GM08714 (cell line): Measurements from ENCODE around the gene RNF213.

Experiments used
- H3K4me3 ChIP-seq: fragments of 200-500 bp; sonication (Bioruptor generic); 2 replicates; pipeline ENCODE4 v1.5.1; 2014; ENCODE audit warnings: mild to moderate bottlenecking, low read length, inconsistent platforms
- ZNF274 ChIP-seq: IDR thresholded peaks from 2 replicates; pipeline ENCODE4 v1.6.1; 2012; ENCODE audit warnings: mild to moderate bottlenecking, low read depth, low read length

Gene RNF213

DNA sequence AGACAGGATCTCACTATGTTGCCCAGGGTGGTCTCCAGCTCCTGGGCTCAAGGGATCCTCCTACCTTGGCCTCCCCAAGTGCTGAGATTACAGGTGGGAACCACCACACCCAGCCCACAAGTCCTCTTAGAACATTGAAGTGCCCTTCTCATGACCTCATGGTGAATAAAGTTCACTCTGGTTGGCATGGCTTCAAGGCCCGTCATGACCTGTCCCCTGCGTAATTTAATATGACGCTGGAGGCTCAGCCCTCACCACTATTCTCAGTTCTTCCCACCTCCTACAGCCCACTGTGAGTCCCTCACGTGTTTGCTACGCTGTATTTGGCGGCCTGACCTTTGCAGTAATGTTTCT lies 156.3 kb downstream of the RNF213 start:
- TF ChIP-seq ZNF274, result no peak
- no peak overlapping the region for H3K4me3 ChIP-seq

- TF ChIP-seq ZNF274, result no peak
Observed at GRCh38 chr17:80418589-80418988, 157.9 kb downstream of the RNF213 start.

GRCh38 chr17:80419255-80419654 lies 158.6 kb downstream of the RNF213 start:
- TF ChIP-seq ZNF274, result no peak
- no peak overlapping the region for H3K4me3 ChIP-seq

More at GRCh38 chr17:80418589-80418988, 157.9 kb downstream of the RNF213 start:
- H3K4me3 ChIP-seq, result no peak overlapping the region

DNA sequence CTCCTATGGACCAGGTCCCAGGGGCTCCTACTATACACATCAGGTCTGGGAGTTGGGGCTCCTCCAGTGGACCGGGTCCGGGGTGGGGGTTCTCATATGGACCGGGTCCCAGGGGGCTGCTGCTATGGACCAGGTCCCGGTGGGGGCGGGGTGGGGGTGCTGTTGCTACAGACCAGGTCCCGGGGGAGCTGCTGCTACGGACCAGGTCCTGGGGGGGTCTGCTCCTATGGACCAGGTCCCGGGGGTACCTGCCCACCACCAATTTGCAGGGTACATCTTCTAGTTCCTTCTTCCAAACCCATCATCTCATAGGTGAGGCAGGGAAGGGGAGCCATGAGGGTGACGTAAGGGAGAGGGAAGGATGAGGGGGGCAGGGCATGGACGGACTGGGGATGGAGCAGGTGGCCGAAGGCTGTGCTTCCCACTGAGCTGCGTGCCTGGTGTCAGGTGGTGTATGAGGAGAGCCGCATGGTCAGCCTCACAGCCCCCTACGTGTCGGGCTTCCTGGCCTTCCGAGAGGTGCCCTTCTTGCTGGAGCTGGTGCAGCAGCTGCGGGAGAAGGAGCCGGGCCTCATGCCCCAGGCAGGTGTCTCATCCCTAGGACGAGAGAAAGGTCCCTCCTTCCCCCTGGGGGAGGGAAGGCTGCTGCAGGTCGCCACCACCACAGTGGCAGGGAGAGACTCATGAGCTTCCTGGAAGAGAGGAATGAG lies 160.9 kb downstream of the RNF213 start:
- no peak overlapping the region for H3K4me3 ChIP-seq
- TF ChIP-seq ZNF274, result no peak

GRCh38 chr17:80422276-80422675 lies 161.6 kb downstream of the RNF213 start:
- H3K4me3 ChIP-seq, result no peak overlapping the region
- TF ChIP-seq ZNF274, result no peak

DNA sequence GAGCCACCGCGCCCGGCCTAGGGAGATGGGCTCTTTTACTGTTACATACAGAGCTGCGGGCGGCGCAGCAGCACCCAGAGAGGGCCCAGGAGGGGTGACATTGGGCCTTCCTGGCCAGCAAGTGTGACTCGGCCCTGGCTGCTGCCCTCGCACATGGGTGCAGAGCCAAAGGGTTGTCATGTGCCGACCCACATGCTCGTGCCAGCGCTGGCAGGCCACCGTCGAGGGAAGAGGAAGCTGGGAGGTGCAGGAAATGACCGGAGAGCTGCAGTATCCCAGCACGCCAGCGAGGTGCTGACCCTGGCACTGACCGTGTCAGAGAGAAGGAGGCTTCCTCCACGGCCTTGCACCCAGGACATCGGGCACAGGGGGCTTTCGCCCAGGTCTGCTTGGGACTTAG lies 162.3 kb downstream of the RNF213 start:
- no peak for TF ChIP-seq ZNF274
- no peak overlapping the region for H3K4me3 ChIP-seq

DNA sequence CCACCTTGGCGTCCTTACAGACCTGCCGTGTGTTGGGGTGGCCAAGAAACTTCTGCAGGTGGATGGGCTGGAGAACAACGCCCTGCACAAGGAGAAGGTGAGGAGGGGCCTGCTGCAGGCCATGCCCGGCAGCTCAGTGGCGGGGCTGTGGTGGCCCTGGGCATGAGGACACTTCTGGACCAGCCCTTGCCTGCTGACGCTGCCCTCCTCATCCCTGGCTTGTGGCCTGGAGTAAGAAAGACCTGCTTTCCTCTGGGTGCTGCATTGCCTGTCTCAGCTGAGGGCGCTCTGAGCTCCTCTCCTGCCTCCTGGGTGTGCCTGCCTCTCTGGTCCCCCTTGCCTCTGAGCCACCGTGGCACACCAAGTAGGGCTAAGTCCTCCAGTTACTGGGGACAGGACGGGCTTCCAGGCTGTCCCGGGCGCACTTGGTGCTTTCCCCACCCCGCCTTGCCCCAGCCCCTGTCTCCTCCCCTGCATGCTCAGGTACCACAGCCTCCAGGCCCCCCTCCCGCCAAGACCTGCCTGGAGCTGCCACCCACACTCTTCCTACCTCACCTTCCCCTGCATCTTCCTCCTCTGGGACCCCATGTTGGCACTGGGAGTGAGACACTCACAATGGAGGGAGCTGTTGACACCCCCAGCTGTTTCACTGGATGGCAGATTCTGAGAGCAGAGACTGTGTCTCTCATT lies 163.0 kb downstream of the RNF213 start:
- no peak overlapping the region for H3K4me3 ChIP-seq
- no peak for TF ChIP-seq ZNF274

DNA sequence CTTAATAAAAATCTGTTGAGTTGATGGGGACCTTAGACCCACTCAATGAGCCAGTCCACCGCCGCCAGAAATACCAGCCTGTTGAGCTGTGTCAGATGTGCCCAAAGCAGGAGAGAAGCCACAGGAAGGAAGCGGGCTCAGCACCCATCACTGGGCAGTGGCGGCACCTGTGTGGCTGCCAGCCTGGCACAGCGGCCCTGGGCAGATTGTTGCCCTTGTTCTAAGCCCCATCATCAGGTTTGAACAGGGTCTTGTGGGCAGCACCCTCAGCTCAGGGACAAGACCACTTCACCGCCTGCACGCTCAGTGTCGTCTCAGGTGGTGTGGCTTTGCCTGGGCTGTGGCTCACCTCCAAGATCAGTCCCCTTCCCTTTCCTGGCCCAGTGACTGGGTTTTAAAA lies 163.6 kb downstream of the RNF213 start:
- no peak for TF ChIP-seq ZNF274
- H3K4me3 ChIP-seq, result no peak overlapping the region

GRCh38 chr17:80424878-80425765 lies 164.5 kb downstream of the RNF213 start:
- H3K4me3 ChIP-seq, result no peak overlapping the region

DNA sequence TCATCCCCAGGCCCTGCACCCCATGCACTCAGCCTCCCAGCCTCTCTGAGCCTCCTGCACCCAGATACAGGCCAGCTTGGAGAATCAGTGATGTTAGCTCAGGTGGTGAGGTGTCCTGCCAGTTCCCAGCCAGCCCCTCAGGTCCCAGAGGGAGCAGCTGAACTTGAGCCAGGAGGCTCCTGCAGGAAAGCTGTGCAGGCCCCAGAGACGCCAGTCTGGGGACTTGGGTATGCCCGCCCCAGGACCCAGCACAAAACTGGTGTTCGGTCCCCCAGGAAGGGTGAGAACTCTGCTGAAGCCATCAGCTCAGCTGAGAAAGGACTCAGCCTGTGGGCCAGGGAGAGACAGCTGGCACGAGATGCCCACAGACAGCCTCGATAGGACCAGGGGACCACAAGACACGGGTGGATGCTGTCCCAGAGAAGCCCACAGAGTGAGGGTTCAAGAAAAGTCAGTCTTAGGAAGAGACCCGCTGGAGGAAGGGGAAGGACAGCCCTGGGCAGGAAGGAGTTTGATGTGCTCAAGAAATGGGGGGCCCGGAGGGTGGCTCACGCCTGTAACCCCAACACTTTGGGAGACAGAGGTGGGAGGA lies 165.3 kb downstream of the RNF213 start:
- no peak overlapping the region for H3K4me3 ChIP-seq
- TF ChIP-seq ZNF274, result no peak

More at GRCh38 chr17:80424878-80425765, 164.5 kb downstream of the RNF213 start:
- no peak for TF ChIP-seq ZNF274

- no peak for TF ChIP-seq ZNF274
- no peak overlapping the region for H3K4me3 ChIP-seq
Observed at GRCh38 chr17:80426671-80427326, 166.1 kb downstream of the RNF213 start.

GRCh38 chr17:80427366-80428282 lies 167.0 kb downstream of the RNF213 start:
- no peak for TF ChIP-seq ZNF274
- H3K4me3 ChIP-seq, result no peak overlapping the region

DNA sequence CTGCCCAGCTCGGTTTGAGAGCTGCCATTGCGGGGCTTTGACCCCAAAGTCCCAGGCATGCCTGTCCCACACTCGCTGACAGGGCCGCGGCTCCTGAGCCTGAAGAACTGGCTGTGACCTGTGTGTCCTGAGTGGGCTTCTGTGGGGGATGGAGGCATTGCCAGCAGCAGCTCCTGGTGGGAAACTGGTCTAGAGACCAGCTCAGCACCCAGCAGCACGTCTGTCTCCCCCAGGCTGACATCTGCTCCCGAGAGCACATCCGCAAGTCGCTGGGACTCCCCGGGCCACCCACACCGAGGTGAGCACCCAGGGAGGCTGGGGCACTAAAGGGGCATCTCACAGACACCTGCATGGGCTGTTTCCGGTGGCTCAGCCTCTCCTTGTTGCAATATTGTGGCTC lies 167.7 kb downstream of the RNF213 start:
- H3K4me3 ChIP-seq, result no peak overlapping the region
- no peak for TF ChIP-seq ZNF274
